ENCODE measurements around the gene SPATA18. TPM values are rescaled to one million over a fixed set of nuclear protein-coding genes. Genes with fewer than 3 reads are reported as not detected.

The SPATA18 gene
- total RNA-seq, 5 donors from 2014 or later (not counting 1 experiment from before 2014, with no cell fraction given): 0.35 to 0.36 TPM; not detected in 3

- no peaks in the 10 kb centered on the region for H3K36me3 ChIP-seq (ENCODE audit: control insufficient read depth in 2 of 2, extremely low read depth in 1 of 2, insufficient read depth in 1 of 2, low read length in 1 of 2)
- no peak overlapping the region for H3K4me3 ChIP-seq (ENCODE audit: control insufficient read depth in 1 of 2, extremely low read depth in 1 of 2, low read length in 1 of 2)
- H3K27ac Mint-ChIP-seq: no peak overlapping the region
- no peak overlapping the region for H3K4me3 Mint-ChIP-seq
- peaks cover 28 to 34% of the 10 kb centered on the region in 2 donors for H3K27me3 Mint-ChIP-seq
- ChIA-PET POLR2A (no interaction called here), CTCF (no interaction called here)
- no peaks in the 10 kb centered on the region for H3K4me1 ChIP-seq (ENCODE audit: control insufficient read depth in 1 of 2, extremely low read depth in 1 of 2, insufficient read depth in 2 of 2, low read length in 2 of 2)
- no peaks in the 10 kb centered on the region for H3K4me1 Mint-ChIP-seq
- H3K36me3 Mint-ChIP-seq: no peaks in the 10 kb centered on the region
- no peaks in the 10 kb centered on the region for H3K9me3 Mint-ChIP-seq
- WGBS (ENCODE audit: insufficient coverage): 80% methylated on average over 1 of the region's 1 CpG
- H3K27me3 ChIP-seq (replicated peaks in 1 of 2; ENCODE audit: control insufficient read depth in 2 of 2, extremely low read depth in 1 of 2, insufficient read depth in 2 of 2, low read length in 1 of 2): peaks cover 3% of the 10 kb centered on the region in 2 experiments
- DNase-seq (no peak), ATAC-seq (replicated peaks in 1 of 4) (no peak)
- H3K9me3 ChIP-seq: no peaks in the 10 kb centered on the region
- no peak overlapping the region for H3K27ac ChIP-seq (ENCODE audit: low read length)
Measured at GRCh38 chr4:52058275-52058674, 7.2 kb downstream of the SPATA18 start.

GRCh38 chr4:52059372-52059771 is 8.3 kb downstream of the SPATA18 start:
- Mint-ChIP-seq H3K36me3 (no peaks in the 10 kb centered on the region), H3K27ac (no peak overlapping the region), H3K9me3 (no peaks in the 10 kb centered on the region), H3K4me1 (no peaks in the 10 kb centered on the region), H3K4me3 (no peak overlapping the region), H3K27me3 (peaks cover 18 to 25% of the 10 kb centered on the region in 2 donors)
- DNase-seq (no peak), ATAC-seq (replicated peaks in 1 of 4) (no peak)
- CTCF ChIA-PET: no interaction called here
- POLR2A ChIA-PET: no interaction called here
- no peaks in the 10 kb centered on the region for H3K9me3 ChIP-seq
- no CpG with 5 or more reads among the region's 3 CpGs for WGBS (ENCODE audit: insufficient coverage)
- no peak overlapping the region for H3K4me3 ChIP-seq (ENCODE audit: control insufficient read depth in 1 of 2, extremely low read depth in 1 of 2, low read length in 1 of 2)
- no peaks in the 10 kb centered on the region for H3K36me3 ChIP-seq (ENCODE audit: control insufficient read depth in 2 of 2, extremely low read depth in 1 of 2, insufficient read depth in 1 of 2, low read length in 1 of 2)
- no peaks in the 10 kb centered on the region for H3K4me1 ChIP-seq (ENCODE audit: control insufficient read depth in 1 of 2, extremely low read depth in 1 of 2, insufficient read depth in 2 of 2, low read length in 2 of 2)
- H3K27me3 ChIP-seq (replicated peaks in 1 of 2; ENCODE audit: control insufficient read depth in 2 of 2, extremely low read depth in 1 of 2, insufficient read depth in 2 of 2, low read length in 1 of 2): no peaks in the 10 kb centered on the region
- H3K27ac ChIP-seq (ENCODE audit: low read length): no peak overlapping the region

- WGBS (ENCODE audit: insufficient coverage): 80% methylated on average over 1 of the region's 1 CpG
- Mint-ChIP-seq H3K4me3 (no peak overlapping the region), H3K4me1 (no peaks in the 10 kb centered on the region), H3K9me3 (peaks cover 0 to 6% (median 0%) of the 10 kb centered on the region in 3 donors), H3K27me3 (peaks cover 47 to 58% of the 10 kb centered on the region in 2 donors), H3K27ac (no peak overlapping the region), H3K36me3 (no peaks in the 10 kb centered on the region)
- DNase-seq (no peak), ATAC-seq (replicated peaks in 1 of 4) (no peak)
- no peak overlapping the region for H3K4me3 ChIP-seq (ENCODE audit: control insufficient read depth in 1 of 2, extremely low read depth in 1 of 2, low read length in 1 of 2)
- no peaks in the 10 kb centered on the region for H3K36me3 ChIP-seq (ENCODE audit: control insufficient read depth in 2 of 2, extremely low read depth in 1 of 2, insufficient read depth in 1 of 2, low read length in 1 of 2)
- no peak overlapping the region for H3K27ac ChIP-seq (ENCODE audit: low read length)
- H3K4me1 ChIP-seq (ENCODE audit: control insufficient read depth in 1 of 2, extremely low read depth in 1 of 2, insufficient read depth in 2 of 2, low read length in 2 of 2): no peaks in the 10 kb centered on the region
- ChIA-PET POLR2A (no interaction called here), CTCF (no interaction called here)
- peaks cover 0 to 8% of the 10 kb centered on the region in 2 experiments for H3K27me3 ChIP-seq (replicated peaks in 1 of 2; ENCODE audit: control insufficient read depth in 2 of 2, extremely low read depth in 1 of 2, insufficient read depth in 2 of 2, low read length in 1 of 2)
- H3K9me3 ChIP-seq: no peaks in the 10 kb centered on the region
Measured at GRCh38 chr4:52069571-52069970, 18.5 kb downstream of the SPATA18 start.

GRCh38 chr4:52071791-52072546 is 20.9 kb downstream of the SPATA18 start:
- H3K27me3 Mint-ChIP-seq: peaks cover 50 to 62% of the 10 kb centered on the region in 2 donors
- no peak for ATAC-seq (replicated peaks in 1 of 4)

GRCh38 chr4:52076731-52077130 is 25.6 kb downstream of the SPATA18 start:
- no peak overlapping the region for H3K27ac Mint-ChIP-seq
- H3K27me3 Mint-ChIP-seq: peaks cover 30 to 63% of the 10 kb centered on the region in 2 donors
- no peaks in the 10 kb centered on the region for H3K9me3 ChIP-seq
- no peaks in the 10 kb centered on the region for H3K4me1 ChIP-seq (ENCODE audit: control insufficient read depth in 1 of 2, extremely low read depth in 1 of 2, insufficient read depth in 2 of 2, low read length in 2 of 2)
- no peak overlapping the region for H3K27ac ChIP-seq (ENCODE audit: low read length)
- no peaks in the 10 kb centered on the region for H3K36me3 Mint-ChIP-seq
- H3K4me3 Mint-ChIP-seq: no peak overlapping the region
- H3K4me1 Mint-ChIP-seq: no peaks in the 10 kb centered on the region
- 15% methylated on average over 17 of the region's 26 CpGs for WGBS (ENCODE audit: insufficient coverage)
- peaks cover 4 to 16% of the 10 kb centered on the region in 2 experiments for H3K27me3 ChIP-seq (replicated peaks in 1 of 2; ENCODE audit: control insufficient read depth in 2 of 2, extremely low read depth in 1 of 2, insufficient read depth in 2 of 2, low read length in 1 of 2)
- no peaks in the 10 kb centered on the region for H3K36me3 ChIP-seq (ENCODE audit: control insufficient read depth in 2 of 2, extremely low read depth in 1 of 2, insufficient read depth in 1 of 2, low read length in 1 of 2)
- DNase-seq (no peak), ATAC-seq (replicated peaks in 1 of 4) (no peak)
- H3K9me3 Mint-ChIP-seq: no peaks in the 10 kb centered on the region
- no peak overlapping the region for H3K4me3 ChIP-seq (ENCODE audit: control insufficient read depth in 1 of 2, extremely low read depth in 1 of 2, low read length in 1 of 2)
- CTCF ChIA-PET: no interaction called here
- POLR2A ChIA-PET: no interaction called here

More at GRCh38 chr4:52071791-52072546, 20.9 kb downstream of the SPATA18 start:
- Histone ChIP-seq H3K36me3 (ENCODE audit: control insufficient read depth in 2 of 2, extremely low read depth in 1 of 2, insufficient read depth in 1 of 2, low read length in 1 of 2) (no peaks in the 10 kb centered on the region), H3K4me1 (ENCODE audit: control insufficient read depth in 1 of 2, extremely low read depth in 1 of 2, insufficient read depth in 2 of 2, low read length in 2 of 2) (no peaks in the 10 kb centered on the region), H3K27me3 (replicated peaks in 1 of 2; ENCODE audit: control insufficient read depth in 2 of 2, extremely low read depth in 1 of 2, insufficient read depth in 2 of 2, low read length in 1 of 2) (peaks cover 4 to 15% of the 10 kb centered on the region in 2 experiments), H3K27ac (ENCODE audit: low read length) (no peak overlapping the region), H3K9me3 (no peaks in the 10 kb centered on the region), H3K4me3 (ENCODE audit: control insufficient read depth in 1 of 2, extremely low read depth in 1 of 2, low read length in 1 of 2) (no peak overlapping the region)
- Mint-ChIP-seq H3K36me3 (no peaks in the 10 kb centered on the region), H3K9me3 (peaks cover 0 to 6% (median 0%) of the 10 kb centered on the region in 3 donors), H3K4me1 (no peaks in the 10 kb centered on the region), H3K4me3 (no peak overlapping the region), H3K27ac (no peak overlapping the region)
- ChIA-PET POLR2A (no interaction called here), CTCF (interaction anchor here in 1 of 2 donors (0.6 kb wide), 1 partner anchor 32 kb away, joined by 5 read pairs; no protein-coding TSS in a partner anchor)
- DNase-seq: no peak
- WGBS (ENCODE audit: insufficient coverage): 57% methylated on average over 4 of the region's 10 CpGs

- H3K27me3 ChIP-seq (replicated peaks in 1 of 2; ENCODE audit: control insufficient read depth in 2 of 2, extremely low read depth in 1 of 2, insufficient read depth in 2 of 2, low read length in 1 of 2): peaks cover 4 to 9% of the 10 kb centered on the region in 2 experiments
- no peaks in the 10 kb centered on the region for H3K9me3 ChIP-seq
- no peaks in the 10 kb centered on the region for H3K4me1 ChIP-seq (ENCODE audit: control insufficient read depth in 1 of 2, extremely low read depth in 1 of 2, insufficient read depth in 2 of 2, low read length in 2 of 2)
- H3K4me3 ChIP-seq (ENCODE audit: control insufficient read depth in 1 of 2, extremely low read depth in 1 of 2, low read length in 1 of 2): no peak overlapping the region
- Mint-ChIP-seq H3K4me3 (no peak overlapping the region), H3K36me3 (no peaks in the 10 kb centered on the region), H3K4me1 (no peaks in the 10 kb centered on the region), H3K27me3 (peaks cover 33 to 55% of the 10 kb centered on the region in 2 donors), H3K9me3 (no peaks in the 10 kb centered on the region), H3K27ac (no peak overlapping the region)
- ATAC-seq (replicated peaks in 1 of 4) (no peak), DNase-seq (no peak)
- 63% methylated on average over 1 of the region's 2 CpGs for WGBS (ENCODE audit: insufficient coverage)
- no peaks in the 10 kb centered on the region for H3K36me3 ChIP-seq (ENCODE audit: control insufficient read depth in 2 of 2, extremely low read depth in 1 of 2, insufficient read depth in 1 of 2, low read length in 1 of 2)
- CTCF ChIA-PET: no interaction called here
- no peak overlapping the region for H3K27ac ChIP-seq (ENCODE audit: low read length)
- POLR2A ChIA-PET: no interaction called here
Measured at GRCh38 chr4:52079659-52080058, 28.6 kb downstream of the SPATA18 start.
